Spleen (tissue), 7 donors: ENCODE data around the gene WDR26.

ENCODE experiments used
- CTCF ChIP-seq, 11 experiments: fragments of 200-600 bp in 7 of 11; fragments of 450-650 bp in 4 of 11; sonication (generic) in 4 of 11; IDR thresholded peaks in 8 of 11; conservative IDR thresholded peaks in 3 of 11; 1 replicate in 7 of 11; 2 replicates in 4 of 11; pipeline versions ENCODE4 v1.4.0 to v1.8.0; 2016 to 2021; ENCODE audit warnings: antibody characterized with exemption in 11 of 11, inconsistent platforms in 4 of 11, mild to moderate bottlenecking in 1 of 11
- POLR2A ChIP-seq, 3 donors: fragments of 450-650 bp; IDR thresholded peaks; one replicate each; pipeline ENCODE4 v1.5.1; 2017; ENCODE audit warnings: antibody characterized with exemption in 3 of 3, mild to moderate bottlenecking in 1 of 3
- donor health status: DM: no; HTN: no; CAD: no; lungs with moderate emphysema.
- donor health status: DM: no; HTN: no; CAD: no.
- donor health status: DM: no; HTN: no; CAD: no.

- TF ChIP-seq CTCF (IDR thresholded peaks at IDR 0.05 in 8 of 11, conservative IDR thresholded peaks at IDR 0.05 in 3 of 11) (no peak), POLR2A (IDR thresholded peaks at IDR 0.05) (no peak)
These were observed 80.3 kb downstream of the WDR26 start for GRCh38 chr1:224353975-224354925.
